Hematopoietic multipotent progenitor cell treated with erythropoietin and hydrocortisone succinate and interleukin-3 and kit ligand, for 17 days (in vitro differentiated cells): ENCODE results near the gene KDM4B.
"Not testable (repeated sequence)": the region's sequence is repeated elsewhere in the genome, so short reads cannot be mapped to it uniquely, and the experiment has no call there.

Experiments used
- DNase-seq: peaks from one replicate; pipeline ENCODE4 v3.0.0-alpha.2; 2015; ENCODE audit warnings: low spot score

The KDM4B gene

GRCh38 chr19:5149932-5150901, 181.3 kb downstream of the KDM4B start:
- no peak for DNase-seq

GRCh38 chr19:5150902-5151741, 182.2 kb downstream of the KDM4B start:
- DNase-seq: no peak

- DNase-seq: no peak
Observed at GRCh38 chr19:5152013-5152763, 183.3 kb downstream of the KDM4B start.

GRCh38 chr19:5152767-5153532, 184.0 kb downstream of the KDM4B start:
- no peak for DNase-seq

GRCh38 chr19:5153601-5154128, 184.8 kb downstream of the KDM4B start:
- no peak for DNase-seq

GRCh38 chr19:5154129-5154798, 185.4 kb downstream of the KDM4B start:
- DNase-seq: peak; percentile 28

GRCh38 chr19:5154799-5155426, 186.0 kb downstream of the KDM4B start:
- DNase-seq: no peak

- DNase-seq: no peak
Observed at GRCh38 chr19:5155586-5156210, 186.8 kb downstream of the KDM4B start.

- no peak for DNase-seq
Observed at GRCh38 chr19:5156231-5156986, 187.5 kb downstream of the KDM4B start.

- no peak for DNase-seq
Observed at GRCh38 chr19:5157186-5157585, 188.3 kb downstream of the KDM4B start.

GRCh38 chr19:5158549-5159134, 189.7 kb downstream of the KDM4B start:
- not testable (repeated sequence) for DNase-seq

GRCh38 chr19:5160158-5160795, 191.4 kb downstream of the KDM4B start:
- DNase-seq: not testable (repeated sequence)

GRCh38 chr19:5164845-5165696, 196.2 kb downstream of the KDM4B start:
- DNase-seq: not testable (repeated sequence)

- no peak for DNase-seq
Observed at GRCh38 chr19:5165697-5166019, 196.7 kb downstream of the KDM4B start.

GRCh38 chr19:5166262-5166661, 197.3 kb downstream of the KDM4B start:
- DNase-seq: no peak

GRCh38 chr19:5170329-5170745, 201.4 kb downstream of the KDM4B start:
- peak; percentile 70 for DNase-seq

GRCh38 chr19:5171711-5172110, 202.8 kb downstream of the KDM4B start:
- DNase-seq: no peak
